ENCODE results near the gene CCDC74B.
"Not testable (repeated sequence)": the region's sequence is repeated elsewhere in the genome, so short reads cannot be mapped to it uniquely, and the experiment has no call there.

CCDC74B gene

GRCh38 chr2:130142396-130143265, 2.3 kb downstream of the CCDC74B start:
- peaks cover 15% of the 10 kb centered on the region for H3K27me3 Mint-ChIP-seq
- H3K4me3 Mint-ChIP-seq, H3K36me3 Mint-ChIP-seq, ATAC-seq, H3K9me3 Mint-ChIP-seq, H3K27ac Mint-ChIP-seq: not testable (repeated sequence)
- H3K4me1 Mint-ChIP-seq: peaks cover 13% of the 10 kb centered on the region

GRCh38 chr2:130141645-130142370, 3.1 kb downstream of the CCDC74B start:
- H3K36me3 Mint-ChIP-seq, H3K9me3 Mint-ChIP-seq, H3K27ac Mint-ChIP-seq, H3K4me3 Mint-ChIP-seq, ATAC-seq: not testable (repeated sequence)
- peaks cover 13% of the 10 kb centered on the region for H3K4me1 Mint-ChIP-seq
- peaks cover 15% of the 10 kb centered on the region for H3K27me3 Mint-ChIP-seq

GRCh38 chr2:130141002-130141401, 3.9 kb downstream of the CCDC74B start:
- H3K9me3 Mint-ChIP-seq, H3K27ac Mint-ChIP-seq, H3K36me3 Mint-ChIP-seq, H3K4me3 Mint-ChIP-seq, ATAC-seq: not testable (repeated sequence)
- peaks cover 13% of the 10 kb centered on the region for H3K4me1 Mint-ChIP-seq
- H3K27me3 Mint-ChIP-seq: peaks cover 15% of the 10 kb centered on the region

DNA sequence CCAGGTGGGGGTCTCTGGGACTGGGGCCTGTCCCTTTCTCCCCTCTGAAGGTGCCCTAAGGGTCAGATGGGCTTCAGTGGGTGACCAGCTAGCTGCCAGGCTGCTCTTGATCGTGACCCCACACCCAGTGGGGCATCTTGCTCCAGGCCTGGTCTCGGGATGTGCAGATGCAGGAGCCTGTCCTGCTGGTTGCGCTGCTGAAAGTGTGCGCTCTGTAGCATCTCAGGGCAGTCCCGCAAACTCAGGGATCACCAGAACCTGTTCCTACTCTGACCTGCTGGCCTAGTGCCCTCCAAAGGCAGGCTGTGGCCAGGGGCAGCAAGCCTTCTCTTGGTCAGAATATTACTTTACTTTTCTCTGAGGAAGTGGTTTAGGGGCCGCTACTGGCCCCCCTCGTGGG, 4.4 kb downstream of the CCDC74B start:
- Mint-ChIP-seq H3K27me3 (peaks cover 15% of the 10 kb centered on the region), H3K4me1 (peaks cover 13% of the 10 kb centered on the region)
- not testable (repeated sequence) for ATAC-seq, H3K4me3 Mint-ChIP-seq, H3K36me3 Mint-ChIP-seq, H3K27ac Mint-ChIP-seq, H3K9me3 Mint-ChIP-seq

DNA sequence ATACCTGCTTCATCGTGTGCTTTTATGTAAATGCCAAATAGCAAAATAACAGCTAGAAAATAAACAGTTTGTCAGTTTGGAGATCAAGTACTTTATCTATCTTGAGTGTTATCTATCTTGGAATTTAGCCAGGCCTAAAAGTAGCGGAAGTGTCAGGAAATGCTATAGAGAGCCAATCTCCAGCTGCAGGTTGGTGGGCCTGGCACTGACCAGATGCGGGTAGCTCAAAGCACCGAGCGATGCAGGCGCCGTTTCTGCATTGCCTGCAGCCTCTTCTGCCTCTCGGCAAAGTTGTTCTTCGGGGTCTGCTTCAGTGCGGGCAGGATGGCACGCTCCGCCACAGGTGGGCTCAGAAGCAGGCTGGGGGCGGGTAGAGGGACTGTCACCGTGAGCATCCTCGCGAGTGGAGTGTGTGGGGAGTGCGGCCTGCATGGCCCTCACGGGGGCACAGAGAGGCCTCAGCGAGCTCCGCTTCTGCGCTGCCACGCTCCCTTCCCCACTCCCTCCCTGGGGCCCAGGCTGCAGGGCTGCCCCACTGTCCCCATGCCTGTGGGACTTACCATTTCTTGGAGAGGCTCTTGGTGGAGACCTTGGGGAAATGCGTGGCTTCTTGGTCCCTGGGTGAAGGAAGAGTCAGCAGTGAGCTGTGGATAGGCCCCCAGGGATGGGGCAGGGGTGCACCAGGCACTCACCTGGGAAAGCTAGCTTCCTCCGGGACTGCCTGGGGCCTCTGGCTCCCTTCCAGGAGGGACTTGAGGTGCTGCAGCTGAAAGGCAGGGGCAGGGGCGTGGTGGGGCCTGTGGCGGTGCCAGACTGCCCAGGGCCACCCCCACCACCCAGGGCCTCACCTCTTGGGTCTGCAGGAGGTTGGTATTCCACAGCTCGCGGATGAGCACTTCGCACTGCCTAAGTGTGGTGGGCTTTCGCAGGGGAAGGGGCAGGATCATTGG, 5.3 kb downstream of the CCDC74B start:
- ATAC-seq, H3K27ac Mint-ChIP-seq, H3K4me1 Mint-ChIP-seq, H3K36me3 Mint-ChIP-seq, H3K9me3 Mint-ChIP-seq, H3K4me3 Mint-ChIP-seq: not testable (repeated sequence)
- peaks cover 15% of the 10 kb centered on the region for H3K27me3 Mint-ChIP-seq

- ATAC-seq, H3K4me1 Mint-ChIP-seq, H3K27ac Mint-ChIP-seq, H3K9me3 Mint-ChIP-seq, H3K4me3 Mint-ChIP-seq, H3K36me3 Mint-ChIP-seq: not testable (repeated sequence)
- peaks cover 13% of the 10 kb centered on the region for H3K27me3 Mint-ChIP-seq
These were observed 6.1 kb downstream of the CCDC74B start for GRCh38 chr2:130138841-130139251.

DNA sequence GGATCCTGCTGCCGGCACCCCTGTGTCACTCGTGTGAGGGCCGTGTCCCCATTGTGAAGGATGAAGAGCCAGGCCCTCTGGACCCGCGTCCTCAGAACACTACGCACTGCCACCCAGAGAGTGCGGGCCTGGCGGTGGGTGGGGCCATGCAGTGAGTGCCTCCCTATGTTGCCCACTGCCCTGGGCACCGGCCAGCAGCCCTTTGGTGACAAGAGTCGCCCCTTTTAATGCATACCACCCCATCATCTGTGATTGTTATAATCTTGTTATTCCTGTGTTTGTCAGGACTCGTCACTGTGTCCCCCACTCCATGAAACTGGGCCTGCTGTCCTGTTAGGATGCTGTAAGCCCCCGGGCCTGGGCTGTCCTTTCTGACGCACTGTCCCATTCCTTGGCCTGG, 6.6 kb downstream of the CCDC74B start:
- H3K27ac Mint-ChIP-seq, ATAC-seq, H3K9me3 Mint-ChIP-seq, H3K4me3 Mint-ChIP-seq, H3K27me3 Mint-ChIP-seq, H3K4me1 Mint-ChIP-seq, H3K36me3 Mint-ChIP-seq: not testable (repeated sequence)

DNA sequence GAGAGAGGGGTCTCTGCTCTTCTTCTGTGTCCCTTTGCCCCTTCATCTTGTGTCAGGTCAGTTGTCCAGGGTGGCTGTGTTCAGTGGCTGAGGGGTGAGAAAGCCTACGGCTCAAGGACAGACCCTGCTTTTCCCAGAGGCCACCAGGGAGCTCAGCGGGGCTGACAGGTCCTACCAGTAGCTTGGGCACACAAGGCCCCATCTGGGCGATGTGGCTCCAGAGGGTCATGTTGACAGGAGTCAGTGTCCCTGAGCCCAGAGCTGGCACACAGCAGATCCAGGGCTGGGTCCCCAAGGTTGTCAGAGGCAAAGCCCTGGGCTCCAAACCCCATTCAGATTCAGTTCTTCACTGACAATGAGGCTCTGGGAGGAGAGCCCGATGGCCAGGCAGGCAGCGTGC, 7.8 kb downstream of the CCDC74B start:
- not testable (repeated sequence) for H3K4me3 Mint-ChIP-seq, ATAC-seq, H3K27me3 Mint-ChIP-seq, H3K27ac Mint-ChIP-seq, H3K36me3 Mint-ChIP-seq, H3K9me3 Mint-ChIP-seq, H3K4me1 Mint-ChIP-seq

- not testable (repeated sequence) for ATAC-seq, H3K27me3 Mint-ChIP-seq, H3K36me3 Mint-ChIP-seq, H3K9me3 Mint-ChIP-seq, H3K27ac Mint-ChIP-seq, H3K4me1 Mint-ChIP-seq, H3K4me3 Mint-ChIP-seq
These were observed 8.4 kb downstream of the CCDC74B start for GRCh38 chr2:130136546-130136945.

DNA sequence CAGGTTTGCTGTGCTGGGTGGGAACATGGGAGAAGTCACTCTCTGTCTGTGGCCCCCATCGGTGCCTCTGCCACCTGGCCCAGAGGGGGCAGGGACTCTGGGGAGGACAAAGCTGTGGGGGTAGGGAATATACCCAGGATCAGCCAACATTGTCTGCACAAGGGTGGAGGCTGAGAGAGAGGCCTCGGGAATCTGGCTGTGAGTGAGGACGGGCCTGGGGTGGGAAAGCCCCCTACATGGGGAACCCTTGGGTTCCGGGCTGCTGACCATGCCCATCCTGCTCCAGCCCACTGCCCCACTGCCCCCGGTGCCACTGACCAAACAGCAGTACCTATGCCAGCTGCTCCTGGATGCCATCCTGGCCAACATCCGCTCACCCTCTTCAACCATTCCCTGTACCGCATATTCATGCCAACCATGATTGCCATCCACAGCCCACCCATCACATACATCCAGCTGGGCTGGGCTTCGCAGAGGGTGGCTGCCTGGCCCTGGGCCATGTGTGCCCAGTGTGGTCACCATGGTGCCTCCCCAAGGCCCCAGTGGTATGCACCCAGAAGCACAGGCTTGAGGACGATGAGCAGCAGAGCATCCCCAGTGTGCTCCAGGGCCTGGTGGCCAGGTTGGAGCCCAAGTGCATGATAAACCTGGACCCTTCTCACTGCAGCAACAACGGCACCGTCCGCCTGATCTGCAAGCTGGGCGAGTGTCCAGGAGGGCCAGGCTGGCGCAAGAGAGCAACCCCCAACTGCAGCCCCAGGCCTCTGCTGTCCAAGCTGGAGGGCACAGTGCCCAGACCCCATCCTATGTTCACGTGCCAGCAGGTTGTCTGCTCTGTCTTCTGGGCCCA, 9.0 kb downstream of the CCDC74B start:
- no peaks in the 10 kb centered on the region for H3K27me3 Mint-ChIP-seq
- H3K36me3 Mint-ChIP-seq: no peaks in the 10 kb centered on the region
- no peak overlapping the region for H3K4me3 Mint-ChIP-seq
- no peak overlapping the region for H3K27ac Mint-ChIP-seq
- H3K4me1 Mint-ChIP-seq: no peaks in the 10 kb centered on the region
- ATAC-seq: no peak
- H3K9me3 Mint-ChIP-seq: no peaks in the 10 kb centered on the region

DNA sequence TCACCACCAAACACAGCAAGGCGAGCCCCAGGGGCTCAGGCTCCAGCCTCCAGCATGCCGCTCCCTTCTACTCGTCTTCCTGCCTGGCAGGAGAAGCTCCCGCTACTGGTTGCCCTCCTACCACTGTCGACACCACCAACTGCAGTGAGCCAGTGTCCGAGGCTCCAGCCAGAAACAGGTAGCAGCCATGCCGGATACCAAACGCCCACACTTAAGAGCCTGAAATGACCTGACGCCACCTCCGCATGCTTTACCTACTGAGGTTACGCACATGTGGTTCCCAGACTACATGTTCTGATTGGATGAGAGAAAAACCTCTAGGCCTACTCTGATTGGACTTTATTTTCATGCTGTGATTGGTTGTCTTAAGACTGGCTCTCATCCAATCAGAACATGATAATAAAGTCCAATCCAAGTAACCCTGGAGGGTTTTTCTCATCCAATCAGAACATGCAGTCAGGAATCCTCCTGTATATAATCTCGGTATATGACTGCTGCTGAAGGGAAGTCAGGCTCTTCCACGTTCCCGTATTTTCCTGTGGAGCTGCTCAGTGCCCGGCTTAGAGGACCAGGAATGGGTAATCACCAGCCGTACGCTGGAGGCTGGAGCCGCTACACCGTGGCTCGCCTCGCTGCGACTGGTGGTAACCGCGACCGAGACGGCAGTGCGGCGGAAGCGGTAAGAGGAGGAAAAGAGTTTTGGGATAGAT, 15.6 kb downstream of the CCDC74B start, which contains the start of gene POTEF:
POTEF (minus strand) TSS at position 103 of the 710 bp plus-strand sequence. CDS start 8,707 bp downstream, outside the sequence.
- not testable (repeated sequence) for H3K4me3 Mint-ChIP-seq, H3K27me3 Mint-ChIP-seq, H3K9me3 Mint-ChIP-seq, ATAC-seq, H3K36me3 Mint-ChIP-seq, H3K27ac Mint-ChIP-seq, H3K4me1 Mint-ChIP-seq

GRCh38 chr2:130128464-130128863, 16.4 kb downstream of the CCDC74B start:
- H3K36me3 Mint-ChIP-seq, H3K9me3 Mint-ChIP-seq, H3K4me3 Mint-ChIP-seq, H3K27ac Mint-ChIP-seq, H3K27me3 Mint-ChIP-seq, H3K4me1 Mint-ChIP-seq: not testable (repeated sequence)
- ATAC-seq: peak; percentile 34

GRCh38 chr2:130127726-130128125, 17.2 kb downstream of the CCDC74B start:
- H3K4me3 Mint-ChIP-seq, H3K27me3 Mint-ChIP-seq, ATAC-seq, H3K27ac Mint-ChIP-seq, H3K36me3 Mint-ChIP-seq, H3K9me3 Mint-ChIP-seq, H3K4me1 Mint-ChIP-seq: not testable (repeated sequence)

- H3K27me3 Mint-ChIP-seq, H3K4me1 Mint-ChIP-seq, H3K9me3 Mint-ChIP-seq, H3K4me3 Mint-ChIP-seq, ATAC-seq, H3K36me3 Mint-ChIP-seq, H3K27ac Mint-ChIP-seq: not testable (repeated sequence)
These were observed 24.0 kb downstream of the CCDC74B start for GRCh38 chr2:130120924-130121323.
